K562 (cell line): Measurements from ENCODE around the gene INPP4B. TPM values are rescaled to one million over a fixed set of nuclear protein-coding genes. Genes with fewer than 3 reads are reported as not detected.

Experiments
- ATAC-seq: fragments of 200-7000 bp; cut with Tn5 transposase; 3 replicates; pipeline ENCODE4 v1.9.1; 2020; ENCODE audit warnings: moderate library complexity
- BruUV-seq: library from RNA; stranded (reverse); fragments of 400-500 nt; replicated peaks from 2 replicates; lab custom pipeline; 2021; lab: Mats Ljungman, UMichigan
- CTCF ChIA-PET: fragments of 300-600 bp; formaldehyde crosslinking; extraction: SDS; loops from one replicate; lab custom pipeline; 2021; ENCODE audit warnings: low intra/inter-chr PET ratio; lab: Yijun Ruan, JAX
- POLR2A ChIA-PET: fragments of 300-600, 350-650 bp; sonication (Branson Sonifier 250); formaldehyde crosslinking; extraction: SDS; loops from one replicate; lab custom pipeline; 2021; ENCODE audit warnings: antibody characterized with exemption, inconsistent platforms; lab: Yijun Ruan, JAX
- DNase-seq, 4 experiments: peaks; one replicate each; pipeline versions ENCODE4 v3.0.0 to v3.0.0-alpha.2; 2011 to 2018; ENCODE audit warnings: low spot score in 3 of 4, mixed read lengths in 3 of 4; ENCODE audit errors: extremely low read depth in 1 of 4
- FAIRE-seq: peaks from 2 replicates; lab custom pipeline; 2011; peaks lifted over from hg19 to GRCh38; lab: Jason Lieb, UNC
- H2AFZ ChIP-seq: 2 replicates; pipeline ENCODE4 v1.6.0; 2011; ENCODE audit warnings: low read depth, low read length, control low read depth, inconsistent platforms
- H3K27ac ChIP-seq: fragments of 200-600 bp; 3 replicates; pipeline ENCODE4 v1.8.0; 2011; ENCODE audit warnings: low read depth, mild to moderate bottlenecking, control low read depth, inconsistent platforms, low read length, moderate library complexity, mixed read lengths; ENCODE audit errors: extremely low read depth
- H3K27me3 ChIP-seq, 2 experiments: fragments of 300-600 bp in 1 of 2; 2 replicates in 1 of 2; 3 replicates in 1 of 2; pipeline versions ENCODE4 v1.6.0 to v1.8.0; 2011; ENCODE audit warnings: inconsistent platforms in 2 of 2, low read length in 2 of 2, mild to moderate bottlenecking in 1 of 2, mixed read lengths in 1 of 2, moderate library complexity in 1 of 2; ENCODE audit not compliant: control insufficient read depth in 2 of 2, insufficient read depth in 2 of 2
- H3K36me3 ChIP-seq: fragments of 300-600 bp; 3 replicates; pipeline ENCODE4 v1.8.0; 2011; ENCODE audit warnings: mild to moderate bottlenecking, low read length, inconsistent platforms; ENCODE audit not compliant: control insufficient read depth, insufficient read depth
- H3K4me1 ChIP-seq, 2 experiments: fragments of 200-600 bp in 1 of 2; replicated peaks in 1 of 2; 2 replicates in 1 of 2; 3 replicates in 1 of 2; pipeline versions ENCODE4 v1.5.1 to v1.8.0; 2011; ENCODE audit warnings: inconsistent platforms in 2 of 2, low read length in 2 of 2, mild to moderate bottlenecking in 1 of 2, mixed read lengths in 1 of 2, moderate library complexity in 1 of 2; ENCODE audit not compliant: control insufficient read depth in 2 of 2, insufficient read depth in 2 of 2
- H3K4me2 ChIP-seq: 2 replicates; pipeline ENCODE4 v1.6.1; 2011; ENCODE audit warnings: low read length, control low read depth, inconsistent platforms, mixed read lengths; ENCODE audit not compliant: insufficient read depth
- H3K4me3 ChIP-seq: fragments of 200-600 bp; sonication (generic), shearing (Covaris generic); 2 replicates; pipeline ENCODE4 v1.5.1; 2016; ENCODE audit warnings: control low read depth, inconsistent platforms
- H3K79me2 ChIP-seq: fragments of 200-600 bp; 3 replicates; pipeline ENCODE4 v1.8.0; 2011; ENCODE audit warnings: low read length, inconsistent platforms; ENCODE audit not compliant: control insufficient read depth, insufficient read depth
- H3K9ac ChIP-seq, 2 experiments: 2 replicates each; pipeline versions ENCODE4 v1.6.0 to v1.6.1; 2011; ENCODE audit warnings: low read depth in 2 of 2, low read length in 2 of 2, control low read depth in 1 of 2, inconsistent platforms in 1 of 2, mild to moderate bottlenecking in 1 of 2, mixed read lengths in 1 of 2; ENCODE audit not compliant: insufficient read depth in 1 of 2
- H3K9me1 ChIP-seq: one replicate; pipeline ENCODE4 v1.6.0; 2011; ENCODE audit warnings: inconsistent platforms, mild to moderate bottlenecking, low read length, moderate library complexity; ENCODE audit not compliant: control insufficient read depth, insufficient read depth
- H3K9me3 ChIP-seq: replicated peaks from 2 replicates; pipeline ENCODE4 v1.5.1; 2011; ENCODE audit warnings: low read depth, low read length, inconsistent platforms; ENCODE audit not compliant: control insufficient read depth, insufficient read depth
- H4K20me1 ChIP-seq: replicated peaks from 2 replicates; pipeline ENCODE4 v1.6.1; 2011; ENCODE audit warnings: low read length, inconsistent platforms, mixed read lengths; ENCODE audit not compliant: control insufficient read depth, insufficient read depth
- CUX1 ChIP-seq: fragments of 200-800 bp; sonication (Bioruptor generic); IDR thresholded peaks from 2 replicates; pipeline ENCODE4 v1.6.1; 2016; ENCODE audit warnings: missing genetic modification characterization, missing compliant biosample characterization
- HLTF ChIP-seq: fragments of 450-650 bp; IDR thresholded peaks from 2 replicates; pipeline ENCODE4 v1.6.1; 2016
- ZBTB43 ChIP-seq: sonication (generic); formaldehyde crosslinking; IDR thresholded peaks from 2 replicates; pipeline ENCODE4 v1.8.0; 2023; ENCODE audit warnings: mild to moderate bottlenecking, missing genetic modification reagents
- ZFP91 ChIP-seq: sonication (generic); formaldehyde crosslinking; IDR thresholded peaks from 2 replicates; pipeline ENCODE4 v1.8.0; 2022; ENCODE audit warnings: mild to moderate bottlenecking, missing genetic modification reagents
- ZNF175 ChIP-seq: fragments of 200-800 bp; sonication (Bioruptor generic); IDR thresholded peaks from 2 replicates; pipeline ENCODE4 v1.6.1; 2016; ENCODE audit warnings: low read depth, mild to moderate bottlenecking, missing genetic modification characterization, missing compliant biosample characterization
- ZNF512 ChIP-seq: IDR thresholded peaks from 2 replicates; pipeline ENCODE4 v1.6.1; 2016; ENCODE audit warnings: missing genetic modification characterization, missing compliant biosample characterization
- ZNF518B ChIP-seq: fragments of 250-450 bp; sonication (Bioruptor Pico); IDR thresholded peaks from 2 replicates; pipeline ENCODE4 v1.5.0; 2021; ENCODE audit warnings: mild to moderate bottlenecking, moderate library complexity
- ZNF695 ChIP-seq: fragments of 450-650 bp; formaldehyde crosslinking; IDR thresholded peaks from 2 replicates; pipeline ENCODE4 v1.4.0; 2020; ENCODE audit warnings: mild to moderate bottlenecking, moderate library complexity
- WGBS: fragments of 100-300 bp; shearing (Covaris generic); methylation state at CpG from one replicate; pipeline ENCODE4 v1.1.6; 2016; ENCODE audit warnings: low coverage, mixed read lengths; ENCODE audit not compliant: insufficient coverage; ENCODE audit errors: missing lambda C conversion rate; 5-methylcytosine and 5-hydroxymethylcytosine counted together
- in situ Hi-C: fragments of 300-500 bp; cut with MboI; formaldehyde crosslinking; loops from 4 replicates; pipeline ENCODE4 v1.15.0; 2018; ENCODE audit warnings: inconsistent platforms, mixed read lengths
- intact Hi-C: fragments of 100-400 bp; cut with micrococcal nuclease; formaldehyde crosslinking; loops from 2 replicates; pipeline ENCODE4 v1.14.2; 2022
- polyA plus RNA-seq, 8 experiments: library from polyadenylated mRNA; depleted of rRNA in 4 of 8; stranded (reverse) in 5 of 8; unstranded in 3 of 8; fragments of >200 nt; fragmentation: Nextera tagmentation in 2 of 8; fragmentation: Illumina TruSeq in 1 of 8; extraction: Ambion mirVana in 2 of 8; extraction: Trizol in 1 of 8; gene quantifications; 2 replicates each; pipeline versions ENCODE4 v1.2.1 to v1.2.3, GENCODE V29; 2011 to 2014; ENCODE audit warnings: inconsistent platforms in 1 of 8, missing spikeins in 1 of 8
- total RNA-seq, 7 experiments: library from RNA; depleted of rRNA in 6 of 7; stranded (reverse); fragments of >200 nt in 6 of 7; fragmentation: Illumina TruSeq in 2 of 7; extraction: Trizol in 2 of 7; gene quantifications; 2 replicates each; pipeline versions ENCODE4 v1.2.1 to v1.2.3, GENCODE V29; 2011 to 2021; ENCODE audit warnings: low replicate concordance in 1 of 7

INPP4B gene
- total and polyA plus RNA-seq, 9 of the 15 experiments (the other 6 are each of a cell fraction or from before 2014, with no cell fraction given), result 0.04 to 0.11 TPM; not detected in 7

- Histone ChIP-seq H3K27ac (no peak overlapping the region), H2AFZ (no peak overlapping the region), H3K9me3 (no peaks in the 10 kb centered on the region), H3K36me3 (no peaks in the 10 kb centered on the region), H3K9ac (no peak overlapping the region), H4K20me1 (no peaks in the 10 kb centered on the region), H3K4me3 (no peak overlapping the region), H3K27me3 (no peaks in the 10 kb centered on the region), H3K4me2 (no peak overlapping the region), H3K4me1 (no peaks in the 10 kb centered on the region), H3K9me1 (no peaks in the 10 kb centered on the region), H3K79me2 (no peaks in the 10 kb centered on the region)
- no peak for FAIRE-seq
- intact Hi-C loops (loop anchor here (5.0 kb wide), 1 partner anchor 973 kb away; no protein-coding TSS in a partner anchor), in situ Hi-C loops (no loop called here)
- BruUV-seq, result no TSS peak
- no peak for DNase-seq
- 0% methylated on average over 1 of the region's 1 CpG for WGBS
- POLR2A ChIA-PET, result no interaction called here
- CTCF ChIA-PET, result no interaction called here
- ATAC-seq, result no peak
- TF ChIP-seq ZFP91 (CRISPR knock-in tag) (no peak), CUX1 (no peak), HLTF (no peak), ZNF518B (CRISPR knock-in tag) (no peak), ZNF695 (CRISPR knock-in tag) (no peak), ZNF175 (CRISPR knock-in tag) (no peak), ZBTB43 (CRISPR knock-in tag) (no peak), ZNF512 (tag) (no peak)
Observed at GRCh38 chr4:142130666-142131065, 715.4 kb downstream of the INPP4B start.
